ENCODE data around the gene MTURN.

MTURN gene

DNA sequence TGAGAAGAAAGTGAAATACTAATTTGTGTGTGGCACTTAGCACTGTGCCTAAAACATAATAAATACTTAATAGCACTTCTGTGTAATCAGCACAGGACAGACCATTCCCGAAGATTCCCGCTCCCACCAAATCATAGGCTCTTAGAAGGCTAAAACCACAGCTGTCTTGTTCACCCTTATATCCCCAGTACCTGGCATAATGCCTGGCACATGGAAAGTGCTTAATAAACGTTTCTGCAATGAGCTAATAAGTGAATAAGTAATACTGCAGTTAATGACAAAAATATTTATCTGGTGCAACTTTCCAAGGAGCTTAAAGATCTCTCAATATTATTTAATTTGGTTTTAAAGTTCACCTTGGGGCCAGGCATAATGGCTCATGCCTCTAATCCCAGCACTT is 43.2 kb downstream of the MTURN start:
- no peak for TF ChIP-seq CTCF (conservative IDR thresholded peaks at IDR 0.05; ENCODE audit: low read depth, low read length)
- no peak for DNase-seq (ENCODE audit: low read depth)
- H3K4me3 ChIP-seq (ENCODE audit: low read length), result no peak overlapping the region

DNA sequence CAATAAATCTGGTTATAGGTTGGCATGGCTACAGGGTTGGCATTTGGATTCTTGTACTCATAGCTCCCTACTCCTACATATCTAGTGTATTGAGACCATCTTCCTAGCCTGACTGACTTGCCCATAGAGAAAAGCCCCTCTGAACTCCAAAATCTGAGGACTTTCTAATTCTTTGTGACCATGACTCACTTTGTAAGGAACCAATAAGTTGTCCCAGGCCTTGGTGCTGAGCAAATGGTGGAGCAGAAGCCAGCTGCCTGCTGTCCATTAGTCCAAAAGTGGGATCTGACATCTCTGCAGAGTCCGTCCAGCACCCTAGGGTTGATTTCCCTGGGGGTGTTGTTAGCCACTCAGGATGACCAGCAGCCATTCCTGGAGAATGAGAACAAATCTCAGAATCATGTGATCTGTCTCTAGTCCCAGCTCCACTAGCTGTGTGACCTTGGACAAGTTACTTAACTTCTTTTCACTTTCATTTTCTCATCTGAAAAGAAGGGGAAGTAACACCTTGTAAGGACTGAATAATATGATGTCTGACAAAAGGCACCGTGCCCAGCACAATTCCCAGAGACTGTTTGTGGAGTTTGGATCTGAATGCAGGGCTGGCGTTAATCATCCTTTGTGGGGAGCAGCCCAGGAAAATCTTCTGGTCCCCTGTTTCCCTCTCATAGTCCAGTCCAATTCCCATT is 44.1 kb downstream of the MTURN start:
- no peak for DNase-seq (ENCODE audit: low read depth)
- H3K4me3 ChIP-seq (ENCODE audit: low read length), result no peak overlapping the region
- no peak for TF ChIP-seq CTCF (conservative IDR thresholded peaks at IDR 0.05; ENCODE audit: low read depth, low read length)

GRCh38 chr7:30180718-30181117 is 45.9 kb downstream of the MTURN start:
- H3K4me3 ChIP-seq (ENCODE audit: low read length), result no peak overlapping the region
- no peak for TF ChIP-seq CTCF (conservative IDR thresholded peaks at IDR 0.05; ENCODE audit: low read depth, low read length)
- DNase-seq (ENCODE audit: low read depth), result no peak

DNA sequence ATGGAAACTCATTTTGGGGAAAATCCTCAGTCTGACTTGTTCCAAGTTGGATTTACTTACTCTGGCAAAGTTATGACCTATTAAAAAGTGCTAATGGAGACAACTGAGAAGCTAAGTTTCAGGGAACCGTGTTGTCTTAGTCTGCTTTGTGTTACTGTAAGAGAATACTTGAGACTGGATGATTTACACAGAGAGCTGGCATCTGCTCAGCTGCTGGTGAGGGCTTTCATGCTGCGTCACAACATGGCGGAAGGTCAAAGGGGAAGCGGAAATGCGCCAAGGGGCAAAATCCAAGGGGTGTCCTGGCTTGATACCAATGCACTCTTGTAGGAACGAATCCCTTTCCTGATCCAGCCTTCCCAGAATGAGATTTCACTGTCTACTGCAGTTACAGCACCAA is 46.4 kb downstream of the MTURN start:
- no peak for DNase-seq (ENCODE audit: low read depth)
- H3K4me3 ChIP-seq (ENCODE audit: low read length), result no peak overlapping the region
- no peak for TF ChIP-seq CTCF (conservative IDR thresholded peaks at IDR 0.05; ENCODE audit: low read depth, low read length)

GRCh38 chr7:30181736-30182522 is 47.1 kb downstream of the MTURN start:
- DNase-seq (ENCODE audit: low read depth), result no peak
- TF ChIP-seq CTCF (conservative IDR thresholded peaks at IDR 0.05; ENCODE audit: low read depth, low read length), result no peak
- H3K4me3 ChIP-seq (ENCODE audit: low read length), result no peak overlapping the region

- TF ChIP-seq CTCF (conservative IDR thresholded peaks at IDR 0.05; ENCODE audit: low read depth, low read length), result no peak
- no peak for DNase-seq (ENCODE audit: low read depth)
- no peak overlapping the region for H3K4me3 ChIP-seq (ENCODE audit: low read length)
These were observed 48.0 kb downstream of the MTURN start for GRCh38 chr7:30182814-30183213.
